NCI-H2029 (cell line): ENCODE results near the gene SPPL2C.

Experiments used
- DNase-seq: peaks from one replicate; lab custom pipeline; 2025; lab: John Stamatoyannopoulos, UW

SPPL2C gene

DNA sequence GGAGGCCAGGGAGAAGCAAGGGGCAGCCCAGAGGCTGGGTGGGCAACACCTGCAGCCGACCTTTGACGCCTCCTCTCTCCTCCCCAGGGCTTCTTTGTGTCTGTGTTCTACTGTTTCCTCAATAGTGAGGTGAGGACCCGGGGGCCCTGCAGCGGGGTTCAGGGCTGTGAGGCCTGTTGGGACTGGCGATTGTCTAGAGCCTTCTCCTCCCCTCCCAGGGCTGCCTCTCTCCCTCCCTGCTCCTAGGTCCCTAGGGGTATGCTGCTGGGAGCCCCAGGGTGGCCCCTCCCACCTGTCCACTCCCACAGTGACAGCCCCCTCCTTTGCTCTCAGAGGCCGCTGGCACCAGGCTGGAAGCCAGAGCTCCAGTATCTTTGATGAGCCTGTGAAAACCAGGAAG, 10.8 kb upstream of the SPPL2C start:
- no peak for DNase-seq

DNA sequence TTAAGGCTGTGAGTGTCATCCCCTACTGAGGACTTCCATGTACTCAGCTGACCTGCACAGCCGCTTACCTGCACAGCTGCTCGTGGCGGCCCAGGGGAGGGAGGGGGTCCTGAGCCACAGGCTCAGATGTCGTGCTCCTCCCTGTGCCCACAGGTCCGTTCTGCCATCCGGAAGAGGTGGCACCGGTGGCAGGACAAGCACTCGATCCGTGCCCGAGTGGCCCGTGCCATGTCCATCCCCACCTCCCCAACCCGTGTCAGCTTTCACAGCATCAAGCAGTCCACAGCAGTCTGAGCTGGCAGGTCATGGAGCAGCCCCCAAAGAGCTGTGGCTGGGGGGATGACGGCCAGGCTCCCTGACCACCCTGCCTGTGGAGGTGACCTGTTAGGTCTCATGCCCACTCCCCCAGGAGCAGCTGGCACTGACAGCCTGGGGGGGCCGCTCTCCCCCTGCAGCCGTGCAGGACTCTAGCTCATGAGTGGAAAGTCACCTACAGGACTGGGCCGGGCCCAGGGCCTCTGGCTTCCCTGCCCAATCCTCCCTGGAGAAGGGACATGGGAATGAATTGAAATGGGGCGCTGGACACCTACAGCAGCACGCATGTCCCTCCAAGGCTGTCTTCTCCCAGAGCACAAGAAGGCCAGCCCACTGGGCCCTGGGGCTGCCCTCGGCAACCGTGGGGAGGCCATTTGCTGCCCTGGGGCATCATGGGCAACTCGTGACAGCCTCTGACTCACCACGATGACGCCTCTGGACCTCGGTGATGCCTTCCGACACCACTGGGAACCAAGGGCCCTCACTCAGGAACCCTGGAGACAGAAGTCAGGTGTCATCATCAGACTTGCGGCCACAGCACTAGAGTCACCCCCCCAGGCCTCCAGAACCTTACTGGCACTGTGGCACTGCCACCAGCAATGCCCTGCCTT, 9.9 kb upstream of the SPPL2C start:
- no peak for DNase-seq

- no peak for DNase-seq
Observed at GRCh38 chr17:45835481-45835880, 9.2 kb upstream of the SPPL2C start.

- DNase-seq: no peak
Observed at GRCh38 chr17:45836047-45837044, 8.3 kb upstream of the SPPL2C start.

DNA sequence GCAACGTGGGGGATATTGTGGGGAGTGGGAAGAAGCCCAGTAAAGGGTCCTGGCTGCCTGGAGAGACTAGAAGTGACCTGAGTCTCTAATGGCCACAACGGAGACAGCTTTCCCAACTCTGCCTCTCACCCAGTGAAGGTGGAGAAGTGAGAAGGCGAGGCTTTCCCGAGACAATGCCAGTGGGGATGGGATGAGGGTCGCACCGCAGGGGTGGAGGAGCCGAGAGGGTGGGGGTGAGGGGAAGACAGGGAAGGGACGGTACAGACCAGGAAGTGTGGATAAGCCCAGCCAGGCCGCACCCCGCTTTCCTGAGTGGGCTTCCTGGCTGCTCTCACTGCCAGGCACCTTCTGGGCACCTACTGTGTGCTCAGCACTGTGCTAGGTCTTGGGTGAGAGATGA, 7.5 kb upstream of the SPPL2C start:
- DNase-seq: no peak

DNA sequence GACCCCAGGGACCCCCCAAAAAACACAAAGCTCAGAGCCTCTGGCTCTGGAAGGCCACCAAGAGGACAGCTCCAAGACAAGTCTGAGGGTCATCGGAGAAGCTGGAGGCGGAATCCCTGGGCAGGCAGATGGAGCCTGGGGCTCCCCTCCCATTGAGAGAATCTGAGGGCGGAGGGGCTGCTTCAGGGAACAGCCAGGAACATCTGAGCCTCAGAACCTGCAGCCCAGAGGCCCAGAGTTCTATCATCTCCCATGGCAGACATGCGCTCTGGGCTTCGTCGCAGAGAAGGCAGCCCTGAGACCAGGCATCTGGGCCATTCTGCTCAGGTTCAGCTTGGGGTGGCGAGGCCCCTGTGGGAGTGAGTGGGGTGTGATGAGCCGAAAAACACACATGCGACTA, 7.1 kb upstream of the SPPL2C start:
- DNase-seq: no peak

DNA sequence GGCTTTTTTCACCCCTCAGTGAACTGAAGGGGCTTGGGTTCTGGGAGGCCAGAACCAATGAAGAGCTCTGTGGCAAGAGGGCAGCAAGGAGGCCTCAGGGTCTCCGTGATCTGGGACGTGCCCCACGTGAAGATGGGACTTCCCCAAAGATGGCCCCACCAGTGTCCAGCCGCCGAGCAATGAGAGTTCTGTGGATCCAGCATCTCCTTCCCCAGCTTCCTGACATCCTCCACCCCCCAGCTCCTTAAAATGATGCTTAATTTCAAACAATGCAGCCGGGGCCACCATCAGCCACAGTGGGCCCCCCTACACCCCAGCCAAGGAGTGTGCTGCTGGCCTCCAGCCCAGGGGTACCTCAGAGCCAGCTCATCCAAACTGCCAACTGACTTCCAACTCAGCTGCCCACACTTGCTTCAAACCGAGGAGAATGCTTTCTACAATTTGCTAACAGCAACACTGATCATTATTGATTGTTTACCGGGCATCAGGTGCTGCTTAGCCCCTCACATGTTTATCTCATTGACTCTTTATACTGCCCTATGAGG, 5.9 kb upstream of the SPPL2C start:
- no peak for DNase-seq

- no peak for DNase-seq
Observed at GRCh38 chr17:45839442-45839841, 5.2 kb upstream of the SPPL2C start.

GRCh38 chr17:45841186-45841585, 3.5 kb upstream of the SPPL2C start:
- DNase-seq: no peak

GRCh38 chr17:45841883-45842525, 2.7 kb upstream of the SPPL2C start:
- DNase-seq: peak; percentile 10

- no peak for DNase-seq
Observed at GRCh38 chr17:45843722-45844121, 959 bp upstream of the SPPL2C start.

DNA sequence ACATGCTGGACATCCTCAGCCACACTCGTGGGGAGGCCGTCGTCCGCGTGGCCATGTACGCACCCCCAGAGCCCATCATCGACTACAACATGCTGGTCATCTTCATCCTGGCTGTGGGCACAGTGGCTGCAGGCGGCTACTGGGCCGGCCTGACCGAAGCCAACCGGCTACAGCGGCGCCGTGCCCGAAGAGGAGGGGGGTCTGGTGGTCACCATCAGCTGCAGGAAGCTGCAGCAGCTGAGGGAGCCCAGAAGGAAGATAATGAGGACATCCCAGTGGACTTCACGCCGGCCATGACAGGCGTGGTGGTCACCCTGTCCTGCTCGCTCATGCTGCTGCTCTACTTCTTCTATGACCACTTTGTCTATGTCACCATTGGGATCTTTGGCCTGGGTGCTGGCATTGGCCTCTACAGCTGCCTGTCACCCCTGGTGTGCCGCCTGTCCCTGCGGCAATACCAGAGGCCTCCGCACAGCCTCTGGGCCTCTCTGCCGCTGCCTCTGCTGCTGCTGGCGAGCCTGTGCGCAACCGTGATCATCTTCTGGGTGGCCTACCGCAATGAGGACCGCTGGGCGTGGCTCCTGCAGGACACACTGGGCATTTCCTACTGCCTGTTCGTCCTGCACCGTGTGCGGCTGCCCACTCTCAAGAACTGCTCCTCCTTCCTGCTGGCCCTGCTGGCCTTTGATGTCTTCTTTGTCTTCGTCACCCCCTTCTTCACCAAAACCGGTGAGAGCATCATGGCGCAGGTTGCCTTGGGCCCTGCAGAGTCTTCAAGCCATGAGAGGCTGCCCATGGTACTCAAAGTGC, 900 bp downstream of the SPPL2C start:
- no peak for DNase-seq

- DNase-seq: no peak
Observed at GRCh38 chr17:45846223-45846622, 1.5 kb downstream of the SPPL2C start.

DNA sequence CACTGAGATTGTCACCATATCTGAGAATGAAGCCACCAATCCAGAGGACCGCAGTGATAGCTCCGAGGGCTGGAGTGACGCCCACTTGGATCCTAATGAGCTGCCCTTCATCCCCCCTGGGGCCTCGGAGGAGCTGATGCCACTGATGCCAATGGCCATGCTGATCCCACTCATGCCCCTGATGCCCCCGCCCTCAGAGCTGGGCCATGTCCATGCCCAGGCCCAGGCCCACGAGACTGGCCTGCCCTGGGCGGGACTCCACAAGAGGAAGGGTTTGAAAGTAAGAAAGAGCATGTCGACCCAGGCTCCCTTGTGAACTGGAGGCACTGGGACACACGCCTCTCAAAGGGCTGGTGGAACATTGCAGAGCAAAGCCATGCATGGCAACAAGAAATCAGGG, 2.0 kb downstream of the SPPL2C start:
- DNase-seq: no peak

DNA sequence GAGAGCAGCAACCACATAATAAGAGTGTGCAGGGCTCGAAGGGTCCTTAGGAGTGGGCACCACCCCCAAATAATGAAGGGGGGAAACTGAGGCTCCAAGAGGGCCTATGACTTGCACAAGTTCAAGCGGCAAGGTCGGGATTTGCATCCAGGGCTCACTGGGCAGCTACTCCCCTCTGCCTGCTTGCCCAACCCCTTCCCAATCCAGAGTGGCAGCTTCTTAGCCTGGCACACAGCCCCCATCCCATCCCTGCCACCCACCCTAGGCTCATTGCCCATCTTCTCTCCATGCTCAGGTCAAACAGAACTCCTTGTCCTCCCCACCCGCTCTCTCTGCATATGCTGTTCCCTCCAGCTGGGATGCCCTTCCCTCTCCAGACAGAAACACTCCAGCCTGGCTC, 2.4 kb downstream of the SPPL2C start:
- DNase-seq: no peak

DNA sequence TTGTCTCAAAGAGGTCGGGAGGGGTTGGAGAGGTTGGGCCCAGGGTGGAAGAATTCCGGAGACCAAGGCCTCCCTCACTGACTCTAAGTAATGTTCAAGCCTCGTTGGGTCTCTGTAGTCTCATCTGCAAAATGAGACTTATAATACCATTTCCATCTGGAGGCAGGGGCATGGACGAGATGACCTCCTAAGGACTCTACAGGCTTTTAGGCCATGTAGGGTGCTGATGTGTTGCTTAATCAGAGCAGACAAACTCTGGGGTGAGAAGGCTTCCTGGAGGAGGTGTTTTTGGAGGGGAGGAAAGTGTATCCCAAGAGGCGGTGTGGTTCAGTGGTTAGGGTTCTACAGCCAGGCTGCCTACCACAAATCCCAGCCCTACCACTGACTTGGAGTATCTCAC, 3.1 kb downstream of the SPPL2C start:
- no peak for DNase-seq

DNA sequence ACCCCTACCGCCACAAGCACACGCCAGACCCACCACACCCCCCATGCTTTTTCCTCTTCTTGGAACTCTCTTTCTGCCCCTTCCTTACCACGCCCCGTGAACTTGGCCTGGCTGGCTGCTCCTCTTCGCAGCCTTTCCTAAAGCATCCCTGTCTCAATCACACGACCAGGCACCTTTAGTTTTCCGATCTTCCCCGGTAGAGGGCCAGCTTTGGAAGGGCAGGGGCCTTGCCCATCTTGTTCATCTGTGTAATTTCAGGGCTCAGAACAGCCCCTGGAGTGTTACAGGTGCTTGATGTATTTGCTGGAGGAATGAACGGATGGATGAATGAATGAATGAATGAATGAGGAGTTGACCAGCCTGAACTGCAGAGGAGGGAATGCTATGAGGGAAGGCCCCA, 3.7 kb downstream of the SPPL2C start:
- DNase-seq: no peak

DNA sequence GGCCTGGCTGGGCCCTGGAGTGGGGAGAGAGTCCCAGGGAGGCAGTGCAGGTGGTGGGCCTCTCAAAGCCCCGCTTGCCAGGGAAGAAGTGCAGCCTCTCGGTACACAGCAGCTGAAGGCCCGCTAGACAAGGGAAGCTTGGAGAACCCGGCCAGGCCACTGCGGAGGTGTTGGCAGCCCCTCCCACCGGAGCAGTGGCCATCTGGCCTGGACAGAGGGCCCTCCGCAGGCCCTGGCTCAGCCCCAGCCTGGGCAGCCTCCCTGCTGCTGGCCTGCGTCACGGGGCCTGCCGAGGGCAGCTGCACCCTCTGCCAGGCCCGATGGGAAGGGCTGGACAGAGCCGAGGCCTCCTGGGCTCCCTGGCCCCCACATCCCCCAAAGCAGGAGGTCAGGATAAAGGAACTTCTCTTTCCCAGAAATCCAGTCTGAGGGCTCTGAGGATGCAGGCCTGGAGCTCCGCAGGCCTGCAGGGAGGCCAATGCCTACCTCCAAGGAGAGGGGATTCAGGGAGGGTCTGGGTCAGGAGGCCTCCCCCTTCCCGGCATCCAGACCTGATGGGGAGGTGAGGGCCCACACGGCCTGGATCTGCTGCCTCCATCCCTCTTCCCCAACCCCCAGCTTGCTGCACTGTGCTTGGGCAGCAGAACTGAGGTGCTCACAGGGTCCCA, 4.3 kb downstream of the SPPL2C start:
- DNase-seq: no peak

DNA sequence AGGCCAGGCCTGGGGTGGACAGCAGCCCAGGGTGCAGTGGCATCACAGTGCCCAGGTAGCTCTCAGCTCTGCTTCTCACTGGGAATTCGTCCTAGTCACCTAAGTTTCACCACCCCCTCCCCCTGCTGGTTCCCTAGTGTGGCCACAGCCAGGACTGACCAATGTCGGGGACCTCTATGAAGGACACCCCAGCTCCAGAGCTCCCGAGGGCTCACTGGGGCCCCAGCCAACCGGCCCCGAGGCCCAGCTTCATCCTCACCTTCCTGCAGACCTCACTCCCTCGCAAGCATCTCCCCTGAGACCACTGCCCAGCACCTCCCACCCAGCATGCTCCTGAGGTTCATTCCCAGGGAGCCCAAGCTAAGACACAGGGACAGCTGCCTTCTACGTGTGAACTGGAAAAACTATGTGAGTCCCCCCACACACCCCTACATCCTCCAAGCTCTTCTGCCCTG, 4.9 kb downstream of the SPPL2C start:
- DNase-seq: no peak

- no peak for DNase-seq
Observed at GRCh38 chr17:45850011-45850410, 5.3 kb downstream of the SPPL2C start.

GRCh38 chr17:45850468-45850867, 5.8 kb downstream of the SPPL2C start:
- DNase-seq: no peak
